Hematopoietic multipotent progenitor cell treated with erythropoietin and hydrocortisone succinate and interleukin-3 and kit ligand, for 6 days (in vitro differentiated cells): ENCODE data around the gene ARHGEF38.
"Not testable (repeated sequence)": the region's sequence is repeated elsewhere in the genome, so short reads cannot be mapped to it uniquely, and the experiment has no call there.

ENCODE experiments used
- DNase-seq: peaks from one replicate; pipeline ENCODE4 v3.0.0-alpha.2; 2015

The ARHGEF38 gene

GRCh38 chr4:105657117-105657765 is 104.8 kb downstream of the ARHGEF38 start:
- DNase-seq: no peak

GRCh38 chr4:105659190-105659589 is 106.8 kb downstream of the ARHGEF38 start:
- no peak for DNase-seq

- no peak for DNase-seq
Observed at GRCh38 chr4:105661028-105661427, 108.6 kb downstream of the ARHGEF38 start.

GRCh38 chr4:105662935-105663675 is 110.7 kb downstream of the ARHGEF38 start:
- DNase-seq: no peak

GRCh38 chr4:105666693-105667092 is 114.3 kb downstream of the ARHGEF38 start:
- DNase-seq: peak; percentile 44

- no peak for DNase-seq
Observed at GRCh38 chr4:105670684-105671083, 118.3 kb downstream of the ARHGEF38 start.

- no peak for DNase-seq
Observed at GRCh38 chr4:105671301-105671700, 118.9 kb downstream of the ARHGEF38 start.

- no peak for DNase-seq
Observed at GRCh38 chr4:105674011-105674410, 121.6 kb downstream of the ARHGEF38 start.

GRCh38 chr4:105677709-105678108 is 125.3 kb downstream of the ARHGEF38 start:
- DNase-seq: no peak

- DNase-seq: no peak
Observed at GRCh38 chr4:105679186-105679585, 126.8 kb downstream of the ARHGEF38 start.

- no peak for DNase-seq
Observed at GRCh38 chr4:105683038-105683437, 130.6 kb downstream of the ARHGEF38 start.

- DNase-seq: no peak
Observed at GRCh38 chr4:105686571-105686970, 134.2 kb downstream of the ARHGEF38 start.

- DNase-seq: not testable (repeated sequence)
Observed at GRCh38 chr4:105694812-105695211, 142.4 kb downstream of the ARHGEF38 start.

GRCh38 chr4:105695832-105696231 is 143.4 kb downstream of the ARHGEF38 start:
- DNase-seq: not testable (repeated sequence)

- DNase-seq: no peak
Observed at GRCh38 chr4:105698607-105699006, 146.2 kb downstream of the ARHGEF38 start.

- no peak for DNase-seq
Observed at GRCh38 chr4:105707782-105708180, 155.4 kb downstream of the ARHGEF38 start.

GRCh38 chr4:105708181-105709080 is 156.0 kb downstream of the ARHGEF38 start, which contains the start of the genes GSTCD and INTS12:
Gene GSTCD, plus strand, starts transcription at chr4:105708784. Its CDS starts 8,830 bp downstream, at chr4:105717614.
Gene INTS12, minus strand, starts transcription at chr4:105708689. Its CDS starts 8,684 bp downstream, at chr4:105700005.
- peak; percentile 97 for DNase-seq

GRCh38 chr4:105709081-105709450 is 156.6 kb downstream of the ARHGEF38 start:
- DNase-seq: peak; percentile 51

- DNase-seq: no peak
Observed at GRCh38 chr4:105710012-105710600, 157.7 kb downstream of the ARHGEF38 start.

- no peak for DNase-seq
Observed at GRCh38 chr4:105710678-105711077, 158.3 kb downstream of the ARHGEF38 start.

- DNase-seq: no peak
Observed at GRCh38 chr4:105712766-105713165, 160.3 kb downstream of the ARHGEF38 start.

- peak; percentile 77 for DNase-seq
Observed at GRCh38 chr4:105714071-105714521, 161.7 kb downstream of the ARHGEF38 start.

- DNase-seq: no peak
Observed at GRCh38 chr4:105714932-105715331, 162.5 kb downstream of the ARHGEF38 start.
